Measurements from ENCODE around the gene AGPAT3.

DNA sequence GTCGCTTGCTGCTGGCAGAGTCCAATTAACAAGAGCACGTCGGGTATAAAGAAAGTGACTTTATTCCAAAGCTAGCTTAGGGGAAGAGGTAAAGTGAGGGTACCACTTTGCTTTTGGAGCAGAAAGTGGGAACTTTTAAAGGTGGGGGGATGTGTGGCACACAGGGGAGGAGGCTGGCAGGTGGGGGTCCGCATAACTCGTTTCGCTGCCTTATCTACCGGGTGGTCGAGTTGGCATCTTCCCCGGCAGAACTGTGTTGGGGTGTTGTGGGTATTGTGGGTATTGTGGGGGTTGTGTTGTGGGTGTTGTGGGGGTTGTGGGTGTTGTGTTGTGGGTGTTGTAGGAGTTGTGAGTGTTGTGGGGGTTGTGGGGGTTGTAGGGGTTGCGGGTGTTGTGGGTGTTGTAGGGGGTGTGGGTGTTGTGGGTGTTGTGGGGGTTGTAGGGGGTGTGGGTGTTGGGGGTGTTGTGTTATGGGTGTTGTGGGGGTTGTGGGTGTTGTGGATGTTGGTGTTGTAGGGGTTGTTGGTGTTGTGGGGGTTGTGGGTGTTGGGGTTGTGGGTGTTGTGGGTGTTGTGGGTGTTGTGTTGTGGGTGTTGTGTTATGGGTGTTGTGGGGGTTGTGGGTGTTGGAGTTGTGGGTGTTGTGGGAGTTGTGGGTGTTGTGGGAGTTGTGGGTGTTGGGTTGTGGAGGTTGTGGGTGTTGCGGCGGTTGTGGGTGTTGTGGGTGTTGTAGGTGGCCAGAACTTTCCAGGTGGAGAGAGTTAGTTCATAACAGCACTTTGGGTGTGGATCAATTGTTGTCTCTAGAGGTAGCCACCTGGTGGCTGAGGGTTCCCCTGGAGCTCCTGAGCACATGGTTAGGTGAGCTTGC lies 52.7 kb downstream of the AGPAT3 start:
- TF ChIP-seq, protein P1, sequence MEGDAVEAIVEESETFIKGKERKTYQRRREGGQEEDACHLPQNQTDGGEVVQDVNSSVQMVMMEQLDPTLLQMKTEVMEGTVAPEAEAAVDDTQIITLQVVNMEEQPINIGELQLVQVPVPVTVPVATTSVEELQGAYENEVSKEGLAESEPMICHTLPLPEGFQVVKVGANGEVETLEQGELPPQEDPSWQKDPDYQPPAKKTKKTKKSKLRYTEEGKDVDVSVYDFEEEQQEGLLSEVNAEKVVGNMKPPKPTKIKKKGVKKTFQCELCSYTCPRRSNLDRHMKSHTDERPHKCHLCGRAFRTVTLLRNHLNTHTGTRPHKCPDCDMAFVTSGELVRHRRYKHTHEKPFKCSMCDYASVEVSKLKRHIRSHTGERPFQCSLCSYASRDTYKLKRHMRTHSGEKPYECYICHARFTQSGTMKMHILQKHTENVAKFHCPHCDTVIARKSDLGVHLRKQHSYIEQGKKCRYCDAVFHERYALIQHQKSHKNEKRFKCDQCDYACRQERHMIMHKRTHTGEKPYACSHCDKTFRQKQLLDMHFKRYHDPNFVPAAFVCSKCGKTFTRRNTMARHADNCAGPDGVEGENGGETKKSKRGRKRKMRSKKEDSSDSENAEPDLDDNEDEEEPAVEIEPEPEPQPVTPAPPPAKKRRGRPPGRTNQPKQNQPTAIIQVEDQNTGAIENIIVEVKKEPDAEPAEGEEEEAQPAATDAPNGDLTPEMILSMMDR (IDR thresholded peaks at IDR 0.05): no peak
- no peak for TF ChIP-seq POLR2A (IDR thresholded peaks at IDR 0.05)
